ENCODE data around the gene MLF1. TPM values are rescaled to one million over a fixed set of nuclear protein-coding genes. Genes with fewer than 3 reads are reported as not detected.
"Not testable (repeated sequence)": the region's sequence is repeated elsewhere in the genome, so short reads cannot be mapped to it uniquely, and the experiment has no call there.

Gene MLF1
- polyA plus RNA-seq (ENCODE audit: insufficient read length in 4 of 4), result 10 to 100 TPM; 17.3 to 64.8 (median 57.7) TPM

GRCh38 chr3:158570999-158571702, at the start of gene MLF1:
Gene MLF1, plus strand, starts transcription at chr3:158571194. Its CDS starts 107 bp downstream, at chr3:158571301.
- DNase-seq (ENCODE audit: low read depth in 4 of 4, low spot score in 3 of 4), result peak; percentile 88 to 94 (median 92)

GRCh38 chr3:158522221-158523136, 48.5 kb upstream of the MLF1 start:
- no peak for DNase-seq (ENCODE audit: low read depth in 4 of 4, low spot score in 3 of 4)

- no peak for DNase-seq (ENCODE audit: low read depth in 4 of 4, low spot score in 3 of 4)
Observed at GRCh38 chr3:158528076-158528674, 42.8 kb upstream of the MLF1 start.

- no peak for DNase-seq (ENCODE audit: low read depth in 4 of 4, low spot score in 3 of 4)
Observed at GRCh38 chr3:158531334-158531733, 39.7 kb upstream of the MLF1 start.

- DNase-seq (ENCODE audit: low read depth in 4 of 4, low spot score in 3 of 4), result no peak
Observed at GRCh38 chr3:158532099-158532734, 38.8 kb upstream of the MLF1 start.

- no peak for DNase-seq (ENCODE audit: low read depth in 4 of 4, low spot score in 3 of 4)
Observed at GRCh38 chr3:158535918-158536317, 35.1 kb upstream of the MLF1 start.

GRCh38 chr3:158539414-158540014, 31.5 kb upstream of the MLF1 start:
- peak in 1 of 4 donors; percentile 15 for DNase-seq (ENCODE audit: low read depth in 4 of 4, low spot score in 3 of 4)

GRCh38 chr3:158540066-158540465, 30.9 kb upstream of the MLF1 start:
- DNase-seq (ENCODE audit: low read depth in 4 of 4, low spot score in 3 of 4), result no peak

- no peak for DNase-seq (ENCODE audit: low read depth in 4 of 4, low spot score in 3 of 4)
Observed at GRCh38 chr3:158548691-158549090, 22.3 kb upstream of the MLF1 start.

GRCh38 chr3:158549938-158550337, 21.1 kb upstream of the MLF1 start:
- DNase-seq (ENCODE audit: low read depth in 4 of 4, low spot score in 3 of 4), result not testable (repeated sequence)

GRCh38 chr3:158552124-158552523, 18.9 kb upstream of the MLF1 start:
- DNase-seq (ENCODE audit: low read depth in 4 of 4, low spot score in 3 of 4), result no peak

- DNase-seq (ENCODE audit: low read depth in 4 of 4, low spot score in 3 of 4), result no peak
Observed at GRCh38 chr3:158559504-158559903, 11.5 kb upstream of the MLF1 start.

GRCh38 chr3:158560979-158561378, 10.0 kb upstream of the MLF1 start:
- DNase-seq (ENCODE audit: low read depth in 4 of 4, low spot score in 3 of 4), result no peak

GRCh38 chr3:158562674-158563073, 8.3 kb upstream of the MLF1 start:
- no peak for DNase-seq (ENCODE audit: low read depth in 4 of 4, low spot score in 3 of 4)

GRCh38 chr3:158563076-158563475, 7.9 kb upstream of the MLF1 start:
- no peak for DNase-seq (ENCODE audit: low read depth in 4 of 4, low spot score in 3 of 4)

GRCh38 chr3:158565076-158565475, 5.9 kb upstream of the MLF1 start:
- no peak for DNase-seq (ENCODE audit: low read depth in 4 of 4, low spot score in 3 of 4)

GRCh38 chr3:158568784-158569183, 2.2 kb upstream of the MLF1 start:
- DNase-seq (ENCODE audit: low read depth in 4 of 4, low spot score in 3 of 4), result no peak

GRCh38 chr3:158569794-158570193, 1.2 kb upstream of the MLF1 start:
- DNase-seq (ENCODE audit: low read depth in 4 of 4, low spot score in 3 of 4), result no peak

- no peak for DNase-seq (ENCODE audit: low read depth in 4 of 4, low spot score in 3 of 4)
Observed at GRCh38 chr3:158571969-158572765, 1.2 kb downstream of the MLF1 start.

GRCh38 chr3:158572766-158573060, 1.7 kb downstream of the MLF1 start:
- DNase-seq (ENCODE audit: low read depth in 4 of 4, low spot score in 3 of 4), result no peak

Measured in left renal pelvis (tissue), 4 donors.